Panc1 (cell line): ENCODE data around the gene CFAP299. TPM values are rescaled to one million over a fixed set of nuclear protein-coding genes. Genes with fewer than 3 reads are reported as not detected.

Source experiments
- ATAC-seq: fragments of 200-7000 bp; cut with Tn5 transposase; 2 replicates; pipeline ENCODE4 v1.9.1; 2020; ENCODE audit warnings: mild to moderate bottlenecking, moderate library complexity
- BruUV-seq: library from RNA; stranded (reverse); fragments of 400-500 nt; replicated peaks from 2 replicates; lab custom pipeline; 2021; lab: Mats Ljungman, UMichigan
- CTCF ChIA-PET: fragments of 300-600 bp; sonication (Branson Sonifier 250); formaldehyde crosslinking; loops from one replicate; lab custom pipeline; 2022; ENCODE audit warnings: antibody characterized with exemption; lab: Charles Lee
- POLR2A ChIA-PET: fragments of 300-600 bp; sonication (Branson Sonifier 250); formaldehyde crosslinking; loops from one replicate; lab custom pipeline; 2022; ENCODE audit warnings: antibody characterized with exemption; lab: Charles Lee
- DNase-seq: peaks from one replicate; pipeline ENCODE4 v3.0.0-alpha.2; 2010; ENCODE audit warnings: low read depth, low spot score
- H3K27ac ChIP-seq: 2 replicates; pipeline ENCODE4 v1.5.1; 2011; ENCODE audit warnings: mild to moderate bottlenecking, low read length, inconsistent platforms
- H3K27me3 ChIP-seq: fragments of 200-500 bp; sonication (Bioruptor generic); 2 replicates; pipeline ENCODE4 v1.6.0; 2014; ENCODE audit warnings: low read length, inconsistent platforms; ENCODE audit not compliant: control insufficient read depth, insufficient read depth
- H3K36me3 ChIP-seq: fragments of 200-500 bp; sonication (Bioruptor generic); 2 replicates; pipeline ENCODE4 v1.5.1; 2014; ENCODE audit warnings: inconsistent platforms, mild to moderate bottlenecking, low read length, moderate library complexity; ENCODE audit not compliant: control insufficient read depth, insufficient read depth
- H3K4me1 ChIP-seq: 2 replicates; pipeline ENCODE4 v1.5.1; 2011; ENCODE audit warnings: inconsistent platforms, mild to moderate bottlenecking, low read length, moderate library complexity; ENCODE audit not compliant: control insufficient read depth, insufficient read depth
- H3K4me3 ChIP-seq, 2 experiments: 2 replicates each; pipeline ENCODE4 v1.5.1; 2011 to 2012; ENCODE audit warnings: low read depth in 2 of 2, low read length in 2 of 2, mild to moderate bottlenecking in 2 of 2, inconsistent platforms in 1 of 2, moderate library complexity in 1 of 2
- H3K9me3 ChIP-seq: fragments of 200-500 bp; sonication (Bioruptor generic); 2 replicates; pipeline ENCODE4 v1.5.1; 2014; ENCODE audit warnings: low read depth, mild to moderate bottlenecking, inconsistent platforms, low read length, moderate library complexity; ENCODE audit not compliant: control insufficient read depth, insufficient read depth
- CTCF ChIP-seq: fragments of 450-650 bp; IDR thresholded peaks from 2 replicates; pipeline ENCODE4 v1.5.1; 2017; ENCODE audit warnings: mild to moderate bottlenecking
- POLR2AphosphoS5 ChIP-seq: IDR thresholded peaks from 2 replicates; pipeline ENCODE4 v1.6.1; 2012; ENCODE audit warnings: mild to moderate bottlenecking, low read depth, low read length, moderate library complexity
- SIN3A ChIP-seq: IDR thresholded peaks from 2 replicates; pipeline ENCODE4 v1.6.1; 2012; ENCODE audit warnings: low read depth, mild to moderate bottlenecking, low read length, moderate library complexity, borderline replicate concordance; ENCODE audit not compliant: insufficient read depth
- TCF7L2 ChIP-seq: IDR thresholded peaks from 2 replicates; pipeline ENCODE4 v1.6.1; 2011; ENCODE audit warnings: mild to moderate bottlenecking, low read depth, low read length, inconsistent platforms
- in situ Hi-C: cut with HindIII; loops from 2 replicates; pipeline ENCODE4 v1.10.0; 2016; ENCODE audit warnings: low sequenced_read_pairs, low pct_unique_long_range_greater_than_20kb
- intact Hi-C: fragments of 100-400 bp; cut with micrococcal nuclease; formaldehyde crosslinking; loops from one replicate; pipeline ENCODE4 v1.10.0; 2022; ENCODE audit not compliant: unreplicated experiment
- total RNA-seq: library from RNA; stranded (reverse); gene quantifications from one replicate; pipeline ENCODE4 v1.2.1, GENCODE V29; 2021; ENCODE audit not compliant: unreplicated experiment
- TF ChIP-seq, protein P1 (sequence below), 2 experiments: IDR thresholded peaks; 2 replicates each; pipeline ENCODE4 v1.6.1; 2011 to 2012; ENCODE audit warnings: low read depth in 2 of 2, control low read depth in 1 of 2, low read length in 1 of 2, mild to moderate bottlenecking in 1 of 2, moderate library complexity in 1 of 2; ENCODE audit not compliant: insufficient read depth in 1 of 2

The CFAP299 gene
- total RNA-seq, 1 experiment from 2014 or later, result not detected

- H3K4me3 ChIP-seq, result no peak overlapping the region
- no peaks in the 10 kb centered on the region for H3K27me3 ChIP-seq
- TF ChIP-seq TCF7L2, result no peak
- no peak for TF ChIP-seq SIN3A
- no peak for TF ChIP-seq POLR2AphosphoS5
- TF ChIP-seq CTCF, result no peak
- TF ChIP-seq, protein P1, sequence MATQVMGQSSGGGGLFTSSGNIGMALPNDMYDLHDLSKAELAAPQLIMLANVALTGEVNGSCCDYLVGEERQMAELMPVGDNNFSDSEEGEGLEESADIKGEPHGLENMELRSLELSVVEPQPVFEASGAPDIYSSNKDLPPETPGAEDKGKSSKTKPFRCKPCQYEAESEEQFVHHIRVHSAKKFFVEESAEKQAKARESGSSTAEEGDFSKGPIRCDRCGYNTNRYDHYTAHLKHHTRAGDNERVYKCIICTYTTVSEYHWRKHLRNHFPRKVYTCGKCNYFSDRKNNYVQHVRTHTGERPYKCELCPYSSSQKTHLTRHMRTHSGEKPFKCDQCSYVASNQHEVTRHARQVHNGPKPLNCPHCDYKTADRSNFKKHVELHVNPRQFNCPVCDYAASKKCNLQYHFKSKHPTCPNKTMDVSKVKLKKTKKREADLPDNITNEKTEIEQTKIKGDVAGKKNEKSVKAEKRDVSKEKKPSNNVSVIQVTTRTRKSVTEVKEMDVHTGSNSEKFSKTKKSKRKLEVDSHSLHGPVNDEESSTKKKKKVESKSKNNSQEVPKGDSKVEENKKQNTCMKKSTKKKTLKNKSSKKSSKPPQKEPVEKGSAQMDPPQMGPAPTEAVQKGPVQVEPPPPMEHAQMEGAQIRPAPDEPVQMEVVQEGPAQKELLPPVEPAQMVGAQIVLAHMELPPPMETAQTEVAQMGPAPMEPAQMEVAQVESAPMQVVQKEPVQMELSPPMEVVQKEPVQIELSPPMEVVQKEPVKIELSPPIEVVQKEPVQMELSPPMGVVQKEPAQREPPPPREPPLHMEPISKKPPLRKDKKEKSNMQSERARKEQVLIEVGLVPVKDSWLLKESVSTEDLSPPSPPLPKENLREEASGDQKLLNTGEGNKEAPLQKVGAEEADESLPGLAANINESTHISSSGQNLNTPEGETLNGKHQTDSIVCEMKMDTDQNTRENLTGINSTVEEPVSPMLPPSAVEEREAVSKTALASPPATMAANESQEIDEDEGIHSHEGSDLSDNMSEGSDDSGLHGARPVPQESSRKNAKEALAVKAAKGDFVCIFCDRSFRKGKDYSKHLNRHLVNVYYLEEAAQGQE (IDR thresholded peaks at IDR 0.05; ENCODE audit: insufficient read depth in 1 of 2, low read depth in 2 of 2, low read length in 1 of 2), result no peak
- no TSS peak for BruUV-seq
- no peak for ATAC-seq
- intact Hi-C loops (no loop called here), in situ Hi-C loops (no loop called here)
- H3K4me1 ChIP-seq, result no peaks in the 10 kb centered on the region
- no peak for DNase-seq
- H3K9me3 ChIP-seq, result no peaks in the 10 kb centered on the region
- ChIA-PET CTCF (no interaction called here), POLR2A (no interaction called here)
- no peaks in the 10 kb centered on the region for H3K36me3 ChIP-seq
- H3K27ac ChIP-seq, result no peak overlapping the region
Observed at GRCh38 chr4:80386281-80386886, 50.9 kb downstream of the CFAP299 start.

- no peak overlapping the region for H3K4me3 ChIP-seq
- H3K27ac ChIP-seq, result no peak overlapping the region
- H3K9me3 ChIP-seq, result no peaks in the 10 kb centered on the region
- POLR2A ChIA-PET, result no interaction called here
- in situ Hi-C loops, result no loop called here
- no peak for DNase-seq
- CTCF ChIA-PET, result no interaction called here
- intact Hi-C loops, result no loop called here
- BruUV-seq, result no TSS peak
- H3K36me3 ChIP-seq, result no peaks in the 10 kb centered on the region
- ATAC-seq, result no peak
- H3K27me3 ChIP-seq, result no peaks in the 10 kb centered on the region
- H3K4me1 ChIP-seq, result no peaks in the 10 kb centered on the region
- TF ChIP-seq SIN3A (no peak), CTCF (no peak), TCF7L2 (no peak), POLR2AphosphoS5 (no peak)
- TF ChIP-seq, protein P1 (IDR thresholded peaks at IDR 0.05; ENCODE audit: insufficient read depth in 1 of 2, low read depth in 2 of 2, low read length in 1 of 2), result no peak
Observed at GRCh38 chr4:80387390-80388283, 52.1 kb downstream of the CFAP299 start.
